SIG-M5 treated with dmso at 0.1 percent for 504 hours (cell line): ENCODE measurements around the gene IFNGR2.

Source experiments
- DNase-seq: peaks from one replicate; lab custom pipeline; 2025; ENCODE audit not compliant: unreplicated experiment; lab: John Stamatoyannopoulos, UW

Gene IFNGR2

GRCh38 chr21:33480481-33481103 is 77.4 kb downstream of the IFNGR2 start:
- no peak for DNase-seq

- DNase-seq, result no peak
Measured at GRCh38 chr21:33481314-33481943, 78.2 kb downstream of the IFNGR2 start.
